Activated naive CD4-positive, alpha-beta T cell treated with anti-CD3 and anti-CD28 coated beads for 36 hours (primary cell): ENCODE data around the gene PRLH. TPM values are rescaled to one million over a fixed set of nuclear protein-coding genes. Genes with fewer than 3 reads are reported as not detected.

Source experiments
- CTCF ChIA-PET: fragments of 350-600 bp; sonication (Branson Sonifier 250); formaldehyde crosslinking; loops from one replicate; lab custom pipeline; 2021; ENCODE audit warnings: antibody characterized with exemption; lab: Charles Lee
- DNase-seq: peaks from one replicate; pipeline ENCODE4 v3.0.0-alpha.2; 2020
- H3K27ac Mint-ChIP-seq: one replicate; pipeline ENCODE4 v1.8.0; 2021; ENCODE audit warnings: mild to moderate bottlenecking, mixed read lengths
- H3K27me3 Mint-ChIP-seq: one replicate; pipeline ENCODE4 v1.8.0; 2021; ENCODE audit warnings: low read depth, mixed read lengths
- H3K36me3 Mint-ChIP-seq: one replicate; pipeline ENCODE4 v1.8.0; 2021; ENCODE audit warnings: low read depth, mixed read lengths
- H3K4me1 Mint-ChIP-seq: one replicate; pipeline ENCODE4 v1.8.0; 2021; ENCODE audit warnings: low read depth, mixed read lengths
- H3K4me3 Mint-ChIP-seq: one replicate; pipeline ENCODE4 v1.8.0; 2021; ENCODE audit warnings: mild to moderate bottlenecking, moderate library complexity, mixed read lengths
- H3K9me3 Mint-ChIP-seq: one replicate; pipeline ENCODE4 v1.8.0; 2021; ENCODE audit warnings: mixed read lengths
- intact Hi-C: fragments of 100-400 bp; cut with micrococcal nuclease; formaldehyde crosslinking; loops from one replicate; pipeline ENCODE4 v1.15.1; 2023
- total RNA-seq, 2 experiments: library from RNA; stranded (reverse); gene quantifications; one replicate each; pipeline ENCODE4 v1.2.3, GENCODE V29; 2021

PRLH gene
- total RNA-seq, 2 experiments from 2014 or later, result not detected

DNA sequence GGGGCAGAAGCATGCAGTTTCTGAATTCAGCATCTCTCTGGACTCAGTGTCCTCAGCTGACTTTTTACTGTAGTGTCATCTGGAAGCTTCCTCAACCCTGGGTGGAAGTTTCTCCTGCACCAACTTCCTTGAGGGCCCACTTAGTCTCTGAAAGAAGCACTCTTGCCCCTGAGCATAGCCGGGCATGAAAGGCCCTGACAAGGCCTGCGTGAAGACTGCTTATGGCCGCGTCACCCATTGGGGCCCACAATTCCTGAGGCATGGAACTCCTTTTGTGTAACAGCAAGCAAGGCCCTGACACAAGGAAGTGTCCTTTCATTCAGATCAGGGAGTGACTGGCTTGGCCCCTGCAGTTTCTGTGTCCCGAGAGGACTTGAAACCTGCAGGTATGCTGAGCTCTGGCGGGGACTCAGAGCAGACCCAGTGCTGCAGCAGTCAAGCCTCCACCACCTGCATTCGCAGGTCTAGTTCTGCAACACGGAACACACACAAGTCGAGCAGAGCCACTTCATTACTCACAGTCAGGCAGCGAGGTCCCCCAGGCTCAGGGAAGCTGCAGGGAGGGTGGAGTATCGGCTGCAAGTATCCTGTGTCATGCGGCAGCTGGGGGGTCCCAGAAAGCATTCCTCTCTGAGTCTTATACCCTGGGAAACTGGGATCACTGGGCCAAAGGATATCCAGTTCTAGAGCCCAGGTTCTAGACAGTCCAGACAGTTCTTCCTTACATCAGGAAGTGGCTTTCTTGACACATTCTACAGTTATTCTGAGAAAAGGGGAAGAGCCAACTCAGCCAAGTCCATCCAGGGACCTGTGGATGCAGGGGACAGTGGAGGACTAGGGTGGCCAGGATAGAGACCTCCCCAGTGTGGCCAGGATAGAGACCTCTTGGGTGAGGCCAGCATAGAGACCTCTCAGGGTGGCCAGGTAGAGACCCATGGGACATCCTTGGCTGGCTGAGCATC lies 35.6 kb upstream of the PRLH start:
- Mint-ChIP-seq H3K4me1 (no peaks in the 10 kb centered on the region), H3K36me3 (no peaks in the 10 kb centered on the region), H3K4me3 (no peak overlapping the region), H3K27me3 (no peaks in the 10 kb centered on the region), H3K9me3 (no peaks in the 10 kb centered on the region), H3K27ac (no peak overlapping the region)
- no peak for DNase-seq
- intact Hi-C loops, result no loop called here
- CTCF ChIA-PET, result interaction anchor here (3.5 kb wide), 1 partner anchor 18 kb away, joined by 18 read pairs; no protein-coding TSS in a partner anchor

DNA sequence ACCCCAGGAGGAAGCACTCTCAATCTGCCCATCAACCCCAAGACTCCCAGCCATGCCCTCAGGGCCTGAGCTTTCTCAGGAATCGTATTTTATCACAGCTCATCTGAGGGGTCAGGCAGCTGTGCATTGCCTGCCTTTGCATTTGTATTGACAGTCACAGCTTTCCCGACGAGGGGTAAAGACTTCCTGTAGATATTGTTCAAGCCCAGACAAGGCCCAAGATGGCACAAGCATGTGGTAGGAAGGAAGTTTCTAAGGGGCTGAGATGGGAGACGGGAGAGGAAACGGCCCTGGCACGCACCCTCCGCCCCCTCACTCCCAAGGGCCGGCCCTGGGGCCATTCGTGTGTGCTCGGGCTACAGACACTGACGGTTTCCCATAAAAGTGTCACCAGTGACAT lies 34.2 kb upstream of the PRLH start:
- H3K4me1 Mint-ChIP-seq, result no peaks in the 10 kb centered on the region
- no peak for DNase-seq
- H3K27me3 Mint-ChIP-seq, result no peaks in the 10 kb centered on the region
- CTCF ChIA-PET, result interaction anchor here (0.7 to 3.5 kb wide), 3 partner anchors 19 to 52 kb away, joined by 3 to 18 read pairs (median 5); no protein-coding TSS in a partner anchor
- H3K9me3 Mint-ChIP-seq, result no peaks in the 10 kb centered on the region
- no peak overlapping the region for H3K27ac Mint-ChIP-seq
- intact Hi-C loops, result no loop called here
- no peak overlapping the region for H3K4me3 Mint-ChIP-seq
- H3K36me3 Mint-ChIP-seq, result no peaks in the 10 kb centered on the region

DNA sequence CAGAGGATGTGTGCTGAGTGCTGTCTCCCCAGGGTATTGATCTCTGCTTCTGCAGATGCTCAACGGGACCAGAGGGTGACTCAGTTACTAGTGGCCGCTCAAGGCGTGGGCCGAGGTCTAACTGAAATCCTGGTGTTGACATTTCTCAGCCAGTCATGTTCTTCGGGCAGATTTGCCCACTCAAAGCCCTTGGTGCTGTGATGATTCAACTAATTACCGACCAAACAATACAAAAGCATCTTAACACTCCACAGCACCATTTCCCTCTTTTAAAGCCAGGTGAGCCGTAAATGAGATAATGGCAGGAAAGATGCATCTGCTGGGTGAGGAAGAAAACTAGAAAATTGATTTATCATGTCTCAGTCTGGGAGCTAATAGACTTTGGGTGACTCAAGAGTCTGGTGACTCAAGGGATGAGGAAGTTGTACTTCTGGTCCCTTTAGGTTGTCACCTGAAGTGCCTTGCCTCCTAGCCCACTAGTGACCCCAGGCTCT lies 32.7 kb upstream of the PRLH start:
- CTCF ChIA-PET, result interaction anchor here (2.8 to 3.5 kb wide), 2 partner anchors 21 to 38 kb away, joined by 12 to 18 read pairs; no protein-coding TSS in a partner anchor
- Mint-ChIP-seq H3K27ac (no peak overlapping the region), H3K4me1 (no peaks in the 10 kb centered on the region), H3K4me3 (no peak overlapping the region), H3K9me3 (no peaks in the 10 kb centered on the region), H3K36me3 (no peaks in the 10 kb centered on the region), H3K27me3 (no peaks in the 10 kb centered on the region)
- no peak for DNase-seq
- intact Hi-C loops, result no loop called here

DNA sequence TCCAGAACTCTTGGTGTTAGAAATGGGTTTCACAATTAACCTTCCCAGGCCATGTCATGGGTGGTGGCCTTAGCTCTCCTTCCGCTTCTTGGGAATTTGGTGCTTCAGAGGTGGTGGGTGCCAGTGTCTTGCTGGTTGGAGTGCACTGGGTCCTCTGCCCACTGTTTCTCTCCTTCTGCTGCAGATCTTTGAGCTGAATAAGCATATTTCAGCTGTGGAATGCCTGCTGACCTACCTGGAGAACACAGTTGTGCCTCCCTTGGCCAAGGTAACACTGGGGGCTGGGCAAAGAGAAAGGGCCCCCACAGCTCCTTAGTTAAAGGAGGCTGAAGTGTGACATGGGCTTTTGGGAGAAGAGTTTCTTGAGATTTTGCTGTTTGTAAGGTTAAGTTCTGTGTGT lies 32.0 kb upstream of the PRLH start:
- no peaks in the 10 kb centered on the region for H3K9me3 Mint-ChIP-seq
- H3K4me1 Mint-ChIP-seq, result no peaks in the 10 kb centered on the region
- no peaks in the 10 kb centered on the region for H3K27me3 Mint-ChIP-seq
- DNase-seq, result no peak
- CTCF ChIA-PET, result interaction anchor here (2.8 to 3.5 kb wide), 2 partner anchors 22 to 38 kb away, joined by 12 to 18 read pairs; no protein-coding TSS in a partner anchor
- intact Hi-C loops, result no loop called here
- no peaks in the 10 kb centered on the region for H3K36me3 Mint-ChIP-seq
- no peak overlapping the region for H3K27ac Mint-ChIP-seq
- H3K4me3 Mint-ChIP-seq, result no peak overlapping the region

DNA sequence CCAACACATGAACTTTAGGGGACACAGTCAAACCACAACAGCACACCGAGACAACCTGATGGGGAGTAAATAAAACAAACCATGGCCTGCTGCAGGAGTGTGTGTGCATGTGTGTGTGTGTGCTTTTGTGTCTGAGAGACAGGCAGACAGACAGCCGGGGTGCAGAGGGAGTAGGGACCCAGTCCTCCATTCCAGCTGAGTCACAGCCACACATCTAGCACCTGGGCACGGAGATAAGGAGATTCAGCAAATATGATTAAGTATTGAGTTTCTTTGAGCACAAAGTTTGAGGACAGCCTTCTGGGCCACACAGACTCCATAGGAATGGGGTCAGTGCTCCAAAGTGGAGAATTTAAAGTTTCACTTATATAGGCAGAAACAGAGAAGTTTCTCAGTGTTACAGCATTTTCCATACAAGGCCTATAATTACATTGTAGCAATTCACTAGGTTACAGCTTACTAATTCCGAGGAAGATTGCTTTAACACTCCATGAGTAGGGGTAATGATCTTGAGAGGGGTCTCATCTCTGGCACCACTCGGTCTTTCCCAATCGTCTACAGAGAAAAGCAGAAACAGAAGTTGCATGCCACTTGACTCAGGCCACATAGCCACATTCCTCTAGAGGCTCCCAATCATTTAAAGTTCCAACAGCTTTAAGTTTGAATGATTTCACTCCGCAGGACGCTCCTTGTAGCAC lies 30.8 kb upstream of the PRLH start:
- H3K27ac Mint-ChIP-seq, result no peak overlapping the region
- H3K4me3 Mint-ChIP-seq, result no peak overlapping the region
- intact Hi-C loops, result no loop called here
- CTCF ChIA-PET, result interaction anchor here (0.6 to 2.8 kb wide), 2 partner anchors 36 to 100 kb away, joined by 3 to 12 read pairs; no protein-coding TSS in a partner anchor
- no peak for DNase-seq
- no peaks in the 10 kb centered on the region for H3K27me3 Mint-ChIP-seq
- H3K36me3 Mint-ChIP-seq, result no peaks in the 10 kb centered on the region
- no peaks in the 10 kb centered on the region for H3K9me3 Mint-ChIP-seq
- no peaks in the 10 kb centered on the region for H3K4me1 Mint-ChIP-seq

DNA sequence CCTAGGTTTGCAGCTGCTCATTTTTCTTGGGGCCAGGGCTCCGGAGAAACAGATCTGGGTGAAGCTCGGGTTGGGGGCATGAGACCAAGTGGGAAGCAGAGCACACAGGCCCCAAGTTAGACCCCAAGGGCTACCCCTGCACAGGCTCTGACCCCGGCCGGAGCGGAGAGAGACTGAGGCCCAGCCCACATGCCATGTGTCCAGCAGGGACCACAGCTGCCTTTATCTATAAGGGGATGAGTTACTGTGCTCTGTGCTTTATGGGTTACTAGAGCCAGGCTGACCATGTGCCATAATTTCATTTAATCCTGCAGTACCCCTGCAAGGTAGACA lies 30.3 kb upstream of the PRLH start:
- Mint-ChIP-seq H3K27me3 (no peaks in the 10 kb centered on the region), H3K36me3 (no peaks in the 10 kb centered on the region), H3K4me1 (no peaks in the 10 kb centered on the region), H3K4me3 (no peak overlapping the region), H3K27ac (no peak overlapping the region), H3K9me3 (no peaks in the 10 kb centered on the region)
- CTCF ChIA-PET, result interaction anchor here (0.6 to 2.8 kb wide), 2 partner anchors 36 to 100 kb away, joined by 3 to 12 read pairs; no protein-coding TSS in a partner anchor
- DNase-seq, result no peak
- intact Hi-C loops, result no loop called here

DNA sequence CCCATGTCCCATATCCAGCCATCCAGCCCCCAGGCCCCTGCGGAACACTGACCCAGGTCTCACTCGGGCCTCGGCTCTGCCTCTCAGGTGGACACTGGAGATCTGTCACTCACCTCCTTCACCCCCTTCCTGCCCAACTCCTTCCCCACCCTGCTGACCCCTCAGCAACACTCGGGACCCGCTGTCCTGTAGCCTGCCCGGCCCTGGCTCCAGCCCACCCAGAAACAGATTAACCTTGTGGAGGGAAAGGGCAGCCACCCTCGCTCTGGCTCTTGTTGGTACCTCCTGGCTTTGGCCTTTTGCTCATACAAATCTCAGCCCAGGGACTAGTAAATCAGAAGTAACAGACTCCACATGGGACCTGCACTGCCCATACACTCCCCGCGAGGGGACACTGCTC lies 29.8 kb upstream of the PRLH start:
- H3K36me3 Mint-ChIP-seq, result no peaks in the 10 kb centered on the region
- no peaks in the 10 kb centered on the region for H3K4me1 Mint-ChIP-seq
- DNase-seq, result no peak
- H3K27me3 Mint-ChIP-seq, result no peaks in the 10 kb centered on the region
- CTCF ChIA-PET, result no interaction called here
- no peak overlapping the region for H3K27ac Mint-ChIP-seq
- H3K4me3 Mint-ChIP-seq, result no peak overlapping the region
- no peaks in the 10 kb centered on the region for H3K9me3 Mint-ChIP-seq
- intact Hi-C loops, result no loop called here

DNA sequence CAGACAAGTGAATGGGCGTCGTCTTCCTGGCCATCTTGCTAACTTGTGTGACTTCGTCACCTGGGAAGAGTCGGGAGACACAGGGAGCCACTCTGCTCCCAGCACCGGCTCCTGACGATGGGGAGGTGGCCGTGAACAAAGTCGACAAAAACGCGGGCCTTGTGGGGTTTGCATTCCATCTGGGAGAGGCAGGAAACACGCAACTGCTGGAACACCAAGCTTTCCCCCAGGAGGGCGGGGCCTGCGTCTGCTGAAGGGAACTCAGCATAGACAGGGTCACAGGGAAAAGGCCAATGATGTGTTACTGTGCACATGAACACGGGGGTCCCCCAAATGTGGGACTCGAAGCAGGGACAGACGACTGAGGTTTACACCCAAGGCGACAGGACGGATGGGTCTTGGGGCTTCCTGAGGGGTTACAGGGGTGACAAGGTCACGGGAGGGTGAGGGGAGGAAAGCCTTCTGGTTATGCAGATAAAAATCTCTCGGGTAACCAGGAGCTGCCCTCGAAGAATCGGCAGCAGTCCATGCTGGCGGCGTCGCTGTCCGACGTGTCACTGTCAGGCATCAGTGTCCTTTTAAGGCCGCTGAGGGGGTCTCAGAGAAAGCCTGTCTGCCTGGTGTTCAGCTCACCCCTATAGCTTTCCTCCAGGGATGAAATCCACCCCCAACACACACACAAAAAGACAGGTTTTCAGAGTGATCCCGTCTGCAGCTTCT lies 28.2 kb upstream of the PRLH start:
- intact Hi-C loops, result no loop called here
- no peaks in the 10 kb centered on the region for H3K27me3 Mint-ChIP-seq
- H3K36me3 Mint-ChIP-seq, result no peaks in the 10 kb centered on the region
- no peak overlapping the region for H3K27ac Mint-ChIP-seq
- DNase-seq, result no peak
- no peak overlapping the region for H3K4me3 Mint-ChIP-seq
- H3K9me3 Mint-ChIP-seq, result no peaks in the 10 kb centered on the region
- H3K4me1 Mint-ChIP-seq, result no peaks in the 10 kb centered on the region
- CTCF ChIA-PET, result interaction anchor here (0.7 kb wide), 1 partner anchor 158 kb away, joined by 3 read pairs; no protein-coding TSS in a partner anchor

DNA sequence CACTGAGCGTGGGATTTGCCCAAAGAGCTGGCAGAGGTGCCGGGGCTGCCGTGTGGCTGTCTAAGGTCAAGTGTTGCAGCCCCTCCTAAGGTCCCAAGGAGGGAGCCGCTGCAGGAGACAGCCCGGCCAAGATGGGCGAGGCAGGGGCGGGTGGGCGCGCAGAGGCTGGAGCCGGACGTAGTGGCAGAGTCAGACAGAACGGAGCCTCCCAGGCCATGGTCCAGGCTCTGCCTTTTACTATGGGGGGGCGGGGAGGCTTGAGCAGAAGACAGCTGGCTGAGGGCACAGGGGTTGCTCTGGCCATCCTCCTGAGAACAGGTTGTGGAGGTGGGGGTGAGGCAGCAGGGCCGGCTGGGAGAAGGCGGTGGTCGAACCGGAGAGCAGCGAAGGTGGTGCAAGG lies 27.5 kb upstream of the PRLH start:
- Mint-ChIP-seq H3K27ac (no peak overlapping the region), H3K9me3 (no peaks in the 10 kb centered on the region), H3K4me3 (no peak overlapping the region), H3K4me1 (no peaks in the 10 kb centered on the region), H3K27me3 (no peaks in the 10 kb centered on the region), H3K36me3 (no peaks in the 10 kb centered on the region)
- CTCF ChIA-PET, result interaction anchor here (1.9 kb wide), 1 partner anchor 34 kb away, joined by 5 read pairs; no protein-coding TSS in a partner anchor
- DNase-seq, result no peak
- intact Hi-C loops, result no loop called here

DNA sequence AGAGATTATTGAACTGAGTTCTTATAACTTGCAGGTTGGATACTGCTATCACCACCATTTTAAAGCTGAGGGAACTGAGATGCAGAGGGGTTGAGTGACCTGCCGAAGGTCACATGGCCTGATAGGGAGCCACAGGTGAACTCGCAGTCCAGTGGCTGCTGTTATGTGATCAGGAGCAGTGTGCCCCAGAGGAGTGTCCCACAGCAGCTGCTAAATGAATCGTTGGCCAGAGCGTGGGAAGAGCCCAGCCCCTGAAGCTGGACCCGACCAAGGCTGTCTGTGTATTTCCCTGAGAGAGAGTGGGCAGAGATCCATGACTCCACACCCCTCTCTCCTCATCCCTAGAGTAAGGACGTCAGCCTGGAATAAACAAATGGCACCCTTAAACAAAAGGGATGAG lies 26.7 kb upstream of the PRLH start:
- Mint-ChIP-seq H3K4me1 (no peaks in the 10 kb centered on the region), H3K27ac (no peak overlapping the region), H3K36me3 (no peaks in the 10 kb centered on the region), H3K27me3 (no peaks in the 10 kb centered on the region), H3K9me3 (no peaks in the 10 kb centered on the region), H3K4me3 (no peak overlapping the region)
- CTCF ChIA-PET, result interaction anchor here (1.3 to 1.9 kb wide), 2 partner anchors 28 to 33 kb away, joined by 5 read pairs; no protein-coding TSS in a partner anchor
- no peak for DNase-seq
- intact Hi-C loops, result no loop called here

DNA sequence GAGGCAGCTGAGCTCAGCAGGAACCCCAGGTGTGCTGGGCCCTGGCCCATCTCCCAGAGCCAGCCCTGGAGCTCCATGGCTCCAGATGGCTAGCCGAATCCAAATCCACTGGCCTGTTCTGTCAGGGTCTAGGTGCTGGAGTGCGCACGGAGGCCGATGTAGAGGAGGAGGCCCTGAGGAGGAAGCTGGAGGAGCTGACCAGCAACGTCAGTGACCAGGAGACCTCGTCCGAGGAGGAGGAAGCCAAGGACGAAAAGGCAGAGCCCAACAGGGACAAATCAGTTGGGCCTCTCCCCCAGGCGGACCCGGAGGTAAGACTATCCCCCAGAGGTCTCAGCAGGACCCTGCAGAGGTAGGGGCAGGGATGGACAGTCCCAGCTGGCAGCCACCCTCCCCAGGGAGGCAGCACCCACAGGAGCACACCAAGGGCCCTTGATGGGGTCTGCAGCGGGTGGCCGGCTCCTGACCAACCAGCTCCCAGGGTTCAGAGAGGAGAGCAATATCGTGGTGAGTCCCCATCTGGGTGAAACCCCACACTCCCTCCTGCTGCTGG lies 26.1 kb upstream of the PRLH start:
- CTCF ChIA-PET, result interaction anchor here (1.3 to 1.9 kb wide), 2 partner anchors 28 to 32 kb away, joined by 5 read pairs; no protein-coding TSS in a partner anchor
- no peaks in the 10 kb centered on the region for H3K36me3 Mint-ChIP-seq

More for the DNA sequence above, 26.1 kb upstream of the PRLH start:
- H3K27me3 Mint-ChIP-seq, result no peaks in the 10 kb centered on the region
- no peak overlapping the region for H3K27ac Mint-ChIP-seq
- no peaks in the 10 kb centered on the region for H3K4me1 Mint-ChIP-seq
- DNase-seq, result no peak
- intact Hi-C loops, result no loop called here
- H3K9me3 Mint-ChIP-seq, result no peaks in the 10 kb centered on the region
- no peak overlapping the region for H3K4me3 Mint-ChIP-seq
